ENCODE data around the gene SMAD2. TPM values are rescaled to one million over a fixed set of nuclear protein-coding genes. Genes with fewer than 3 reads are reported as not detected.
A peak's percentile ranks its signal among the peaks of the same experiment; 100 is the strongest.

Gene SMAD2
- total RNA-seq, 5 donors from 2014 or later (not counting 1 experiment from before 2014, with no cell fraction given) = 110 to 129 (median 115) TPM

DNA sequence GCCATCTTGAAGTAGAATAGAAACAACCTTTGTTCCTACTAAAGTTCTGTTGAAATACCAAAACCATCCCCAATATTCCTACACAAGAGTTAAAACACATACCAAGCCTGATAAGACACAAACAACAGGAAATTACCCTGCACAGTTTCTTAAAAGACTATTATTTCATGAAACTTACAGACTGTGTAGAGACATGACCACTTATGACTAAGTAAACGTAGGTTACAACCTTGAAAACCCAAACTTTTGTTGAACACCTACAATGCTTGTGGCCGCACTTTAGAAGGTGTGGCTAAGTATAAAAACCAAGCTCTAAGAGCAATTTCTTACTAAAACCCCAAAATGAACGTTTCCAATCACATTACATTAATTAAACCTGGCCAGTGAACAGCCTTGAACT lies 2.0 kb downstream of the SMAD2 start:
- ATAC-seq (replicated peaks in 1 of 4) (no peak), DNase-seq (peak in 5 of 35 experiments; percentile 3 to 42 (median 4))
- H3K27me3 ChIP-seq (replicated peaks in 1 of 2; ENCODE audit: control insufficient read depth in 2 of 2, extremely low read depth in 1 of 2, insufficient read depth in 2 of 2, low read length in 1 of 2) = no peaks in the 10 kb centered on the region
- WGBS (ENCODE audit: insufficient coverage) = no CpG with 5 or more reads among the region's 3 CpGs
- H3K4me1 ChIP-seq (ENCODE audit: control insufficient read depth in 1 of 2, extremely low read depth in 1 of 2, insufficient read depth in 2 of 2, low read length in 2 of 2) = peaks cover 26 to 48% of the 10 kb centered on the region in 2 experiments
- peak overlapping the region; percentile 4 for H3K27ac ChIP-seq (ENCODE audit: low read length)
- CTCF ChIA-PET = no interaction called here
- peak overlapping the region; percentile 79 to 90 for H3K27ac Mint-ChIP-seq
- H3K36me3 Mint-ChIP-seq = peaks cover 3% of the 10 kb centered on the region
- no peaks in the 10 kb centered on the region for H3K9me3 Mint-ChIP-seq
- peak overlapping the region; percentile 78 to 87 (median 87) for H3K4me3 Mint-ChIP-seq
- H3K9me3 ChIP-seq = no peaks in the 10 kb centered on the region
- POLR2A ChIA-PET = no interaction called here
- H3K4me3 ChIP-seq (ENCODE audit: control insufficient read depth in 1 of 2, extremely low read depth in 1 of 2, low read length in 1 of 2) = no peak overlapping the region
- no peaks in the 10 kb centered on the region for H3K36me3 ChIP-seq (ENCODE audit: control insufficient read depth in 2 of 2, extremely low read depth in 1 of 2, insufficient read depth in 1 of 2, low read length in 1 of 2)
- H3K4me1 Mint-ChIP-seq = peaks cover 64 to 69% (median 66%) of the 10 kb centered on the region in 3 donors
- no peaks in the 10 kb centered on the region for H3K27me3 Mint-ChIP-seq

DNA sequence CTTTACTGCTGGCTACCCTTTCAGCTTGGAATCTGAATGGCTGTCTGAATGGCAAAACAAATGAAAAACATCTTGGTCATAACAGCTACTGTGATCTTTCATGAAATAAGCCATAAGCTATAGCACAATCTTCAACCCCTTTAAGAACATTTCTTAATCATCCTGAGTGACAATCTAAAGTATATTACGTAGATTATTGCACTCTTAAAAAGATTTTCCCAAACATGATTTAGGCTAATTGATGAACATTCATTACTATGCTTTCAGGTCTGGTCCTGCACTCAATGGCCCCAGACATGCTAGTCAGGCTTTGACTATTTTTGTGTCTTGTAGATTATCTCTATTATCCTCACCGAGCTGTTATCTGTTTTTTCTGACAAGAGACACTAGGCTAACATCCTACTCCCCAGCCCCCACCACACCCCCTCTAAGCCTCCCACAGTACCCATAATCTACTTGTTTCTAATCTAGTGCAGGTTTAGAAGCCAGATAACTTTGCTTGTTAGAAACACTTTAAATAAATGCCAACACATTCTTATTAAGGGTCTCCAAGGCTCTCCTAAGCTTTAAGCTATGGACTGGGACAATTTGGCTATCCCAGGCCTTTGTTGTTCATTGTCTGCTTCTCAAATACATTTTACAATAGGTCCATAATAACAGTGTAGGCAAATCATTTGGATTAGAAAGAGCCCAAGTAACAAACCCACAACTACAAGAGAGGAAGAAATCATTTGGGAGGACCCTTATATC lies 4.2 kb downstream of the SMAD2 start:
- peak overlapping the region in 1 of 3 donors; percentile 42 for H3K4me3 Mint-ChIP-seq
- DNase-seq = no peak
- Histone ChIP-seq H3K27me3 (replicated peaks in 1 of 2; ENCODE audit: control insufficient read depth in 2 of 2, extremely low read depth in 1 of 2, insufficient read depth in 2 of 2, low read length in 1 of 2) (no peaks in the 10 kb centered on the region), H3K4me1 (ENCODE audit: control insufficient read depth in 1 of 2, extremely low read depth in 1 of 2, insufficient read depth in 2 of 2, low read length in 2 of 2) (peaks cover 23 to 49% of the 10 kb centered on the region in 2 experiments), H3K36me3 (ENCODE audit: control insufficient read depth in 2 of 2, extremely low read depth in 1 of 2, insufficient read depth in 1 of 2, low read length in 1 of 2) (no peaks in the 10 kb centered on the region), H3K4me3 (ENCODE audit: control insufficient read depth in 1 of 2, extremely low read depth in 1 of 2, low read length in 1 of 2) (no peak overlapping the region), H3K9me3 (no peaks in the 10 kb centered on the region), H3K27ac (ENCODE audit: low read length) (peak overlapping the region; percentile 3)
- H3K27ac Mint-ChIP-seq = peak overlapping the region; percentile 6 to 70
- no CpG with 5 or more reads among the region's 2 CpGs for WGBS (ENCODE audit: insufficient coverage)
- ATAC-seq (replicated peaks in 1 of 4) = no peak
- ChIA-PET POLR2A (no interaction called here), CTCF (no interaction called here)
- peaks cover 3% of the 10 kb centered on the region for H3K36me3 Mint-ChIP-seq
- H3K9me3 Mint-ChIP-seq = no peaks in the 10 kb centered on the region
- peaks cover 76 to 80% (median 76%) of the 10 kb centered on the region in 3 donors for H3K4me1 Mint-ChIP-seq
- H3K27me3 Mint-ChIP-seq = no peaks in the 10 kb centered on the region

DNA sequence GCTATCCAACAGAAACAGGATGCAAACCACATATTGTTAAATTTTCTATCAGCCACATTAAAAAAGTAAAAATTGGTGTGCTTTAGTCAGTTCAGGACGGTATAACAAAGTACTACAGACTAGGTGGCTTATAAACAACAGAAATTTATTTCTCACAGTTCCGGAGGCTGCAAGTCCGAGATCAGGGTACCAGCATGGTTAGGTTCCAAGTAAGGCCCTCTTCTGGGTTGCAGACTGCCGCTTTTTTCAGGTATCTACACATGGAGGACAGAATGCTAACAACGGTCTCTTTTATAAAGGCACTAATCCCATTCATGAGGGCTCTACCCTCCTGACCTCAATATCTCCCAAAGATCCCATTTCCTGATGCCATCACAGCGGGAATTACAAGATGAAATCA lies 10.5 kb downstream of the SMAD2 start:
- Histone ChIP-seq H3K27me3 (replicated peaks in 1 of 2; ENCODE audit: control insufficient read depth in 2 of 2, extremely low read depth in 1 of 2, insufficient read depth in 2 of 2, low read length in 1 of 2) (no peaks in the 10 kb centered on the region), H3K4me1 (ENCODE audit: control insufficient read depth in 1 of 2, extremely low read depth in 1 of 2, insufficient read depth in 2 of 2, low read length in 2 of 2) (peaks cover 24 to 28% of the 10 kb centered on the region in 2 experiments), H3K27ac (ENCODE audit: low read length) (no peak overlapping the region), H3K9me3 (no peaks in the 10 kb centered on the region), H3K4me3 (ENCODE audit: control insufficient read depth in 1 of 2, extremely low read depth in 1 of 2, low read length in 1 of 2) (no peak overlapping the region), H3K36me3 (ENCODE audit: control insufficient read depth in 2 of 2, extremely low read depth in 1 of 2, insufficient read depth in 1 of 2, low read length in 1 of 2) (peaks cover 0 to 4% of the 10 kb centered on the region in 2 donors)
- ATAC-seq (replicated peaks in 1 of 4) (no peak), DNase-seq (no peak)
- peaks cover 88 to 95% (median 89%) of the 10 kb centered on the region in 3 donors for H3K4me1 Mint-ChIP-seq
- CTCF ChIA-PET = no interaction called here
- no peak overlapping the region for H3K4me3 Mint-ChIP-seq
- H3K9me3 Mint-ChIP-seq = no peaks in the 10 kb centered on the region
- no peaks in the 10 kb centered on the region for H3K27me3 Mint-ChIP-seq
- peak overlapping the region in 1 of 2 donors; percentile 58 for H3K27ac Mint-ChIP-seq
- POLR2A ChIA-PET = no interaction called here
- H3K36me3 Mint-ChIP-seq = peaks cover 5% of the 10 kb centered on the region
- WGBS (ENCODE audit: insufficient coverage) = 100% methylated on average over 2 of the region's 6 CpGs

DNA sequence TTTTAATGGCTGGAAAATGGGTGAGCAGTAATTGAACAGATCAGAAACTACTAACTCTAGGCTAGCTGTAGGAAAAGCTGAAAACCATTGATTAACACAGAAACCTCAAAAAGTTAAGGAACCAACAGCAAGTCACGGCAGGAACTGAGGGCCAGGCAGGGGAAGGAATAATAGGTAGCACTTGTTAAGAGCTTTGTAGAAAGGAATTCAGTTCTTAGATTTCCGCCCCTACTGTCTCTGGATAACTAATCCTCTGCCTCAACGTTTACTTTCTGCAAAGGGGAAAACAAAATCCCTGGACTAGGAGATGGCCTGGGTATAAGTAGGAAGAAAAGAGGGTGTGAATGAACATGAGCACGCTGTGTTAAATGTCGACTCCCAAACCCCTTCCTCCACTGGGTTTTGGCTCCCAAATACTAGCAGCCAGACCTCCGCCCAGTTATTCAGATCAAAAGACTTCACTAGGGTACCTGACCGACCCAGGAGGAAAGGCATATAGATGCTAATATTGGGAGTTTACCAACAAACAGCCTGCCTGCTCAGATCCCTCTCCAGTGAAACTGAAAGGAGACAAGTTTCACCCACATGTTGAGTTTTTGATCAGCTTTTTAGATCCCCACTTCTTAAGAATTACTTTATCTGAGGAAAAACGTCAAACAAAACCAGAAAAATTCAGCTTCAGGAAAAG lies 12.4 kb downstream of the SMAD2 start:
- Mint-ChIP-seq H3K36me3 (peaks cover 5% of the 10 kb centered on the region), H3K9me3 (no peaks in the 10 kb centered on the region), H3K4me3 (peak overlapping the region; percentile 32 to 47 (median 37)), H3K4me1 (peaks cover 92 to 95% (median 92%) of the 10 kb centered on the region in 3 donors), H3K27ac (peak overlapping the region; percentile 76 to 91), H3K27me3 (no peaks in the 10 kb centered on the region)
- peaks cover 0 to 4% of the 10 kb centered on the region in 2 donors for H3K36me3 ChIP-seq (ENCODE audit: control insufficient read depth in 2 of 2, extremely low read depth in 1 of 2, insufficient read depth in 1 of 2, low read length in 1 of 2)
- no peaks in the 10 kb centered on the region for H3K27me3 ChIP-seq (replicated peaks in 1 of 2; ENCODE audit: control insufficient read depth in 2 of 2, extremely low read depth in 1 of 2, insufficient read depth in 2 of 2, low read length in 1 of 2)
- DNase-seq (no peak), ATAC-seq (replicated peaks in 1 of 4) (peak in 1 of 4 experiments; percentile 39)
- H3K27ac ChIP-seq (ENCODE audit: low read length) = no peak overlapping the region
- H3K4me1 ChIP-seq (ENCODE audit: control insufficient read depth in 1 of 2, extremely low read depth in 1 of 2, insufficient read depth in 2 of 2, low read length in 2 of 2) = peaks cover 15 to 29% of the 10 kb centered on the region in 2 experiments
- no CpG with 5 or more reads among the region's 8 CpGs for WGBS (ENCODE audit: insufficient coverage)
- ChIA-PET CTCF (no interaction called here), POLR2A (interaction anchor here in 1 of 2 donors (0.6 kb wide), 1 partner anchor 57 kb away, joined by 3 read pairs; no protein-coding TSS in a partner anchor)
- no peak overlapping the region for H3K4me3 ChIP-seq (ENCODE audit: control insufficient read depth in 1 of 2, extremely low read depth in 1 of 2, low read length in 1 of 2)
- H3K9me3 ChIP-seq = no peaks in the 10 kb centered on the region

DNA sequence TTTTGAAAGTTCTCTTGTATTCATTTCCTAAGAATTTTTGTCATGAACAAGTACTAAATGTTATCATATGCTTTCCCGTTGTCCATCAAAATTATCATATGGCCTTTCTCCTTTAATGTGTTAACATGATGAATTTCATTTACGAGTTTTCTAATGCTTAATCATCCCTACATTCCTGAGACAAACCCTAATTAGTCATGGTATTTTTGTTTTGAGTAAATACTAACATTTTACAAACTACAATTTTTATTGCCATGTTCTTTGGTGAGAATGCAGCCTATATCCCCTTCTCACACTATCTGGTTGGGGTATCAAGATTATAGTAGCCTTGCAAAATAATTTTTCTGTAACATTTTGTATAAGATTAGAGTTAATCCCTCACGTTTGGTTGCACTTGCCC lies 14.5 kb downstream of the SMAD2 start:
- H3K4me1 Mint-ChIP-seq = peaks cover 92 to 95% (median 93%) of the 10 kb centered on the region in 3 donors
- H3K27ac Mint-ChIP-seq = peak overlapping the region; percentile 2 to 18

DNA sequence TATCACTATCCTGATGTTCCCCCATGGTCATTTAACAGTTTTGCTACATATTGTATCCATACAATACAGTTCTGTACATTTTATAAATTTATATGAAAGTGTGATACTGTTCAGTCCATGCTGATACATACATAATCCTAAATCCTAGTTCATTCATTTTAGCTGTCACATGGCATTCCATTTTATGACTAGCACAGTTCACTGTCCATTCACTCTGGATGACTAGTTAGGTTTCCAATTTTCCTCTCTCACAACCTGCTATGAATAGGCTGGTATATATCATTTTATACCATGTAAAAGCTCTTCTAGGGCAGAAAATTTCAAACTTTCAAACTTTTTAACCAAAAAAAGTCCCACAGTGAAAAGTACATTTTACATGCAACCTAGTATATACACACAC lies 15.2 kb downstream of the SMAD2 start:
- no peak for ATAC-seq (replicated peaks in 1 of 4)
- Histone ChIP-seq H3K27ac (ENCODE audit: low read length) (no peak overlapping the region), H3K4me3 (ENCODE audit: control insufficient read depth in 1 of 2, extremely low read depth in 1 of 2, low read length in 1 of 2) (no peak overlapping the region), H3K27me3 (replicated peaks in 1 of 2; ENCODE audit: control insufficient read depth in 2 of 2, extremely low read depth in 1 of 2, insufficient read depth in 2 of 2, low read length in 1 of 2) (no peaks in the 10 kb centered on the region), H3K4me1 (ENCODE audit: control insufficient read depth in 1 of 2, extremely low read depth in 1 of 2, insufficient read depth in 2 of 2, low read length in 2 of 2) (peaks cover 24 to 48% of the 10 kb centered on the region in 2 experiments), H3K9me3 (no peaks in the 10 kb centered on the region), H3K36me3 (ENCODE audit: control insufficient read depth in 2 of 2, extremely low read depth in 1 of 2, insufficient read depth in 1 of 2, low read length in 1 of 2) (peaks cover 0 to 4% of the 10 kb centered on the region in 2 donors)
- Mint-ChIP-seq H3K27ac (peak overlapping the region; percentile 3 to 70), H3K36me3 (peaks cover 10% of the 10 kb centered on the region), H3K27me3 (no peaks in the 10 kb centered on the region), H3K4me1 (peaks cover 90 to 94% (median 92%) of the 10 kb centered on the region in 3 donors), H3K4me3 (no peak overlapping the region), H3K9me3 (no peaks in the 10 kb centered on the region)
- DNase-seq = no peak
- ChIA-PET POLR2A (no interaction called here), CTCF (interaction anchor here in 1 of 2 donors (1.1 kb wide), 1 partner anchor 27 kb away, joined by 3 read pairs; no protein-coding TSS in a partner anchor)

More for the DNA sequence above, 14.5 kb downstream of the SMAD2 start:
- peaks cover 25 to 46% of the 10 kb centered on the region in 2 experiments for H3K4me1 ChIP-seq (ENCODE audit: control insufficient read depth in 1 of 2, extremely low read depth in 1 of 2, insufficient read depth in 2 of 2, low read length in 2 of 2)
- Mint-ChIP-seq H3K36me3 (peaks cover 8% of the 10 kb centered on the region), H3K9me3 (no peaks in the 10 kb centered on the region), H3K27me3 (no peaks in the 10 kb centered on the region), H3K4me3 (no peak overlapping the region)
- ATAC-seq (replicated peaks in 1 of 4) (no peak), DNase-seq (no peak)
- H3K27ac ChIP-seq (ENCODE audit: low read length) = no peak overlapping the region
- peaks cover 0 to 4% of the 10 kb centered on the region in 2 donors for H3K36me3 ChIP-seq (ENCODE audit: control insufficient read depth in 2 of 2, extremely low read depth in 1 of 2, insufficient read depth in 1 of 2, low read length in 1 of 2)
- WGBS (ENCODE audit: insufficient coverage) = no CpG with 5 or more reads among the region's 3 CpGs
- no peak overlapping the region for H3K4me3 ChIP-seq (ENCODE audit: control insufficient read depth in 1 of 2, extremely low read depth in 1 of 2, low read length in 1 of 2)
- ChIA-PET POLR2A (no interaction called here), CTCF (no interaction called here)
- no peaks in the 10 kb centered on the region for H3K9me3 ChIP-seq
- no peaks in the 10 kb centered on the region for H3K27me3 ChIP-seq (replicated peaks in 1 of 2; ENCODE audit: control insufficient read depth in 2 of 2, extremely low read depth in 1 of 2, insufficient read depth in 2 of 2, low read length in 1 of 2)
